Fibroblast of villous mesenchyme (primary cell): ENCODE measurements around the gene SLC17A4. TPM values are rescaled to one million over a fixed set of nuclear protein-coding genes. Genes with fewer than 3 reads are reported as not detected.
"Not testable (repeated sequence)": the region's sequence is repeated elsewhere in the genome, so short reads cannot be mapped to it uniquely, and the experiment has no call there.

Source experiments
- DNase-seq: peaks from one replicate; pipeline ENCODE4 v3.0.0-alpha.2; 2010; ENCODE audit warnings: low read depth
- H3K4me3 ChIP-seq: 2 replicates; pipeline ENCODE4 v1.5.1; 2011; ENCODE audit warnings: low read depth, mild to moderate bottlenecking, low read length
- total RNA-seq: library from RNA; depleted of rRNA; stranded (reverse); fragments of >200 nt; gene quantifications from 2 replicates; pipeline ENCODE4 v1.2.3, GENCODE V29; 2012
- TF ChIP-seq, protein P1 (sequence below): IDR thresholded peaks from 2 replicates; pipeline ENCODE4 v1.5.1; 2012; ENCODE audit warnings: low read depth, mild to moderate bottlenecking, low read length; ENCODE audit not compliant: insufficient read depth

The SLC17A4 gene
- total RNA-seq, 1 donor = not detected

DNA sequence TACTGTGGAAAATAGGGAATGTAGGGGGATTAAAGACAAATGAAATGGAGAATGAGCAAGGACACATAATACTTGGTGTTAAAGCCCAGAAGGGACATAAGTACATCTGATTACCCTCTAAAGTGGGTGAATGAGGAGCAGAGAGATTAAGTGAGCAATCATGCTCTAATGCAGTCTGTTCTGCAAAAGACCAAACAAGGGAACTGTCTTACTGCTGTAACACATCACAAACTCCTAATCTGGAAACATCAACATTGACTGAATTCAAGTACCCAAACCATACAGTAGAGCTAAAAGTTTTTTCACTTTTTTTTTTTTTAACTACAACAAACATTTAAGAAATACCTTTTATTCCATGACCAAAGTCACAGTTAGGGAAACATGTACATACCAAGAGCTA, 19.3 kb upstream of the SLC17A4 start:
- no peak for DNase-seq
- H3K4me3 ChIP-seq = no peak overlapping the region
- TF ChIP-seq, protein P1, sequence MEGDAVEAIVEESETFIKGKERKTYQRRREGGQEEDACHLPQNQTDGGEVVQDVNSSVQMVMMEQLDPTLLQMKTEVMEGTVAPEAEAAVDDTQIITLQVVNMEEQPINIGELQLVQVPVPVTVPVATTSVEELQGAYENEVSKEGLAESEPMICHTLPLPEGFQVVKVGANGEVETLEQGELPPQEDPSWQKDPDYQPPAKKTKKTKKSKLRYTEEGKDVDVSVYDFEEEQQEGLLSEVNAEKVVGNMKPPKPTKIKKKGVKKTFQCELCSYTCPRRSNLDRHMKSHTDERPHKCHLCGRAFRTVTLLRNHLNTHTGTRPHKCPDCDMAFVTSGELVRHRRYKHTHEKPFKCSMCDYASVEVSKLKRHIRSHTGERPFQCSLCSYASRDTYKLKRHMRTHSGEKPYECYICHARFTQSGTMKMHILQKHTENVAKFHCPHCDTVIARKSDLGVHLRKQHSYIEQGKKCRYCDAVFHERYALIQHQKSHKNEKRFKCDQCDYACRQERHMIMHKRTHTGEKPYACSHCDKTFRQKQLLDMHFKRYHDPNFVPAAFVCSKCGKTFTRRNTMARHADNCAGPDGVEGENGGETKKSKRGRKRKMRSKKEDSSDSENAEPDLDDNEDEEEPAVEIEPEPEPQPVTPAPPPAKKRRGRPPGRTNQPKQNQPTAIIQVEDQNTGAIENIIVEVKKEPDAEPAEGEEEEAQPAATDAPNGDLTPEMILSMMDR = no peak

DNA sequence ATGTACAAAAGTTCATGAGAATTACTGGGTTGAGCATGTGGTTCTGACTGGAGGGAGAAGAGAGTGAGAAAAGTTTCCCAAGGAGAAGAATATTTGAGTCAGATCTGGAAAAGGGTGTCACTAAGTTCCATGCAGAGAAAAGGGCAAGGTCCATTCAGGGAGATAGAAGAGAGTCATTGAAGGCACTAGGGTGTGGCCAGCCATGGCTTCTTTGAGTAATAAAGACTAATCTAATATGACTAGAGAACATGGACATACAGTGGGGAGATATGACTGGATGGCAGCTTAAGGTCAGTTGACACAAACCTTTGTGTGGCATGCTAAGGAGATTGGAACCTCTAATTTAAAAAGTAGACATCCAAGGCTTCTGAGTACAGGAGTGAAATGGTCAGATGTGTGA, 10.7 kb upstream of the SLC17A4 start:
- no peak overlapping the region for H3K4me3 ChIP-seq
- no peak for DNase-seq
- TF ChIP-seq, protein P1 = no peak

DNA sequence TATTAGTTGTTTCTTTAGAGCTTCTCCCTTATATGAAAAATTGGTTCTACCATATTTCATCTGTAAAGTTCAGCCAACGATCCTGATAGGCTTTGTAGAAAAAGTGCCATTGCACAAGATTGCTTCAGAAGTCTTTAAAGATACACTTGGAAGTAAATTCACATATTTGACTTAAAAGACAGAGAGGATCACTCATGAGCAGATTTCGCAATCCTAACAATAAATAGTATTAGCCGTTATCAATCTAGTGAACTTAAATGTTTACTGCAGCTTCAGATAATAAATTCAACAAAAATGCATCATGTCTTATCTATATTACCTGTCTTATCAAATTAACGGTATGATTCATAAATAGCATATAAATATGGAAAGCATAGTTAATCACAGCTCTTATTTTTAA, 8.7 kb upstream of the SLC17A4 start:
- TF ChIP-seq, protein P1 = no peak
- DNase-seq = peak; percentile 1
- no peak overlapping the region for H3K4me3 ChIP-seq

DNA sequence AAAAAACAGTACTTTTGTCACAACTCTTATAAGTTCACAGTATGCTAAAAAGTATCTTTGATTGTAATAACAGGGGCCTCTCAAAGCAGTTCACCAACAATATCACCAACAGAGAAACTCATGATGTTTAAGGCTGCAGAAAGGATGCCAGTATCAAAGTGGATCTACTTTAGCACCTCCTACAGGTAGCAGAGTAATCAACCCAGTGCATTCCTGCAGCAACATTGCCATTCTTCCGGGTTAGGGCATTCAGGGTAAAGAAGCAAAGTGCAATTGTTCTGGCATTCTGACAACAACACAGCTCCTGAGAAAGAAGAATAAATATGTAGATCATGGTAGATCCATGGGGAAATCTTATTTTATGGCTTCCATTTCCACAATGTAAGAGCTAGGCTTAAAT, 7.6 kb upstream of the SLC17A4 start:
- H3K4me3 ChIP-seq = no peak overlapping the region
- DNase-seq = no peak
- TF ChIP-seq, protein P1 = no peak

DNA sequence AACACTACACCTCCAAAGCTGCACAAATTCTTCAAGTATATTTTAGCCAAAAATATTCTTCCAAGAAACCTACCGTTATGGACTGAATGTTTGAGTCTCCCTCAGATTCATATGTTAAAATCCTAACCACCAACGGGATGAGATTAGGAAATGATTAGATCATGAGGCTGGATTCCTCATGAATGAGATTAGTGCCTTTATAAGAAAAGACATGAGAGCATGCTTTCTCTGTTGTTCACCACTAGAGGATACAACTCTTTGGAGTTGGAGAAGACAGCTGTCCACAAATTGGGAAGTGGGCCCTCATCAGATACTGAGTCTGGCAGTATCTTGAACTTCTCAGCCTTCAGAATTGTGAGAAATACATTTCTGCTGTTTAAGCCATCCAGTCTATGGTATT, 7.1 kb upstream of the SLC17A4 start:
- DNase-seq = no peak
- H3K4me3 ChIP-seq = no peak overlapping the region
- TF ChIP-seq, protein P1 = no peak

DNA sequence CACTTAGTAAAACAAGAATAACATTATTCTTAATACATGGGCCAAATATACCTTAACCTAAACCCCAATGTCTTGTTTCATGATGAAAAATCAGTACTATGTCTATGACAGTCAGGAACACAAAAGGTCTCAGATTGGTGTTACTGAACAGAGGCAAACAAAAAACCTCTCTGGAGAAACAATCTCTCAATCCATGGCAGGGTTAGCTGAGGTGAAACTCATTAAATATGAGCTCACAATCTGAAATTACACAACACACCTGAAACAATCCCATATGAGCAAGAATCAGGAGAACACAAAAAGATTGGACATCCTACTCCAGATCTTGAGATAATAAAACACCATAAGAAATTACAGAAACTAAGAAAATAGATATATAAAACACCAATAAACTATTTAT, 6.5 kb upstream of the SLC17A4 start:
- TF ChIP-seq, protein P1 = no peak
- no peak overlapping the region for H3K4me3 ChIP-seq
- no peak for DNase-seq

DNA sequence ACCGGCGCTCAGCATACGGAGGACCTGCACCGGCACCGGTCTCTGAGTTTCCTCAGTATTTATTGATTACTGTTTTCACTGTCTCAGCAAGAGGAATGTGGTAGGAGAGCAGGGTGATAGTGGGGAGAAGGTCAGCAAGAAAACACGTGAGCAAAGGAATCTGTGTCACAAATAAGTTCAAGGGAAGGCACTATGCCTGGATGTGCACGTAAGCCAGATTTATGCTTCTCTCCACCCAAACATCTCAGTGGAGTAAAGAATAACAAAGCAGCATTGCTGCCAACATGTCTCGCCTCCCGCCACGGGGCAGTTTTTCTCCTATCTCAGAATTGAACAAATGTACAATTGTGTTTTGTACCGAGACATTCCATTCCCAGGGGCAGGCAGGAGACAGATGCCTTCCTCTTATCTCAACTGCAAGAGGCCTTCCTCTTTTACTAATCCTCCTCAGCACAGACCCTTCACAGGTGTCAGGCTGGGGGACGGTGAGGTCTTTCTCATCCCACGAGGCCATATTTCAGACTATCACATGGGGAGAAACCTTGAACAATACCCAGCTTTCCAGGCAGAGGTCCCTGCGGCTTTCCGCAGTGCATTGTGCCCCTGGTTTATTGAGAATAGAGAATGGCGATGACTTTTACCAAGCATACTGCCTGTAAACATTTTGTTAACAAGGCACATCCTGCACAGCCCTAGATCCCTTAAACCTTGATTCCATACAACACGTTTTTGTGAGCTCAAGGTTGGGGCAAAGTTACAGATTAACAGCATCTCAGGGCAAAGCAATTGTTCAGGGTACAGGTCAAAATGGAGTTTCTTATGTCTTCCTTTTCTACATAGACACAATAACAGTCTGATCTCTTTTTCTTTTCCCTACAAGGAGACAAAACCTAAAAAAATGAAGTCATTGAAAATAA, 5.7 kb upstream of the SLC17A4 start:
- not testable (repeated sequence) for DNase-seq, H3K4me3 ChIP-seq
